Kidney tubule cell (primary cell): ENCODE results near the gene KRTAP1-4.
"Not testable (repeated sequence)": the region's sequence is repeated elsewhere in the genome, so short reads cannot be mapped to it uniquely, and the experiment has no call there.

Source experiments
- DNase-seq: peaks from one replicate; pipeline ENCODE4 v3.0.0-alpha.2; 2018; ENCODE audit warnings: low spot score

The KRTAP1-4 gene

DNA sequence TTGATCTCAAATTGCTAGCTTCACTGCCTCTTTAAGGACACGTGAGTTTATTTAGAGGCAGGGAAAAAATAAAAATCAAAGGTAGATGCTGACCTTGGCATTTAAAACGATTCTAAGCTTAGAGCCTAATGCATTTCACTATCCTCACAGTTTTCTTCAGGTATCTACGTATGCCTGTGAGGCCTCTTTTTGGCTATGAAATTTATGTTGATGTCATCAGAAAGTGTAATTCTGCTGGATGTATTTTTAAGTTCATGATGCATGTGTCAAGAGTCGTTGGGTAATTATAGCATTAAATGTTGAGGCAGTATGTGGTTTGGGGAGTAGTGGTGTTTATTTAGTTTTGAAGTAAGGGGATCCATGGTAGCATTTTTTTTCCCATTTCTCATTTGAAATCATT is 26.1 kb downstream of the KRTAP1-4 start:
- DNase-seq, result no peak

GRCh38 chr17:41002814-41003213 is 27.2 kb downstream of the KRTAP1-4 start:
- no peak for DNase-seq

GRCh38 chr17:41001795-41002194 is 28.2 kb downstream of the KRTAP1-4 start:
- no peak for DNase-seq

- not testable (repeated sequence) for DNase-seq
These were observed 30.4 kb downstream of the KRTAP1-4 start, which contains the start of gene KRTAP3-2 for GRCh38 chr17:40999563-40999962. KRTAP3-2 (minus strand) TSS chr17:40999906; CDS start chr17:40999853, 53 bp downstream.

DNA sequence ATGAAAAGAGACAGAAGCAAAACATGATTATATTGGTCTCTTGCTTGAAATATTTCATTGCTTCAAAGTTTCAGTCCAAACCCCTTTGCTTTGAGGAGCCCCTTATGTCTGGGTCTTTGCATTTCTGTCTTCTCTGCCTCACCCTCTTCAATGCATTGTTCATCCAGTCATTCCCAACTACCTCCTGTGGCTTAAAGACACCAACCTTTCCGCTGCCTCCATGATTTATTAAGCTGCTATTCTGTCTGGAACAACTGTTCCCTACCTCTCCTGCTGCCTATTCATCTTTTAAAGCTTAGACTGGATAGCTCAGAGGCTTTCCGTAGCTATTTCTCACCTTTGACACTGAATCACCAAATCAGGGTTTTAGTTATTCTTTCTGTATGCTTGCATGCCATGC is 32.6 kb downstream of the KRTAP1-4 start:
- DNase-seq, result no peak

- no peak for DNase-seq
These were observed 33.2 kb downstream of the KRTAP1-4 start for GRCh38 chr17:40996829-40997228.

GRCh38 chr17:40995116-40995515 is 34.9 kb downstream of the KRTAP1-4 start:
- no peak for DNase-seq

DNA sequence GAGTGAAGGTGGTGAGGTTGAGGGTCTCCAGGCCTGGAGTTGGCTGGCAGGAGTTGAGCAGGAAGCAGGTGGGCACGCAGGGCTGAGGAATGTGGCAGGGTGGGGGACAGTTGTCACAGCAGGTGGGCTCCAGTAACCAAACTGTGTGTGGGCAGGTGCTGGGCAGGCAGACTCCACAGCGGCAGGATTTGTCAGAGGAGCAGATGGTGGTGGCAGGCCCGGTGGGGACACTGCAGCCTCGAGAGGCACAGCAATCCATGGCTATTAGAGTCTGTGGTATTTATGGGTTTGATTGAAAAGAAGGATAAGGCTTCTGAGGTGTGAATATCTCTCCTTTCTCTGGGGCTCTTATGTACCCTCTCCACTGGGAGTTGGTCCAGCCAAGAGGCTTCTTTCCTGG is 36.2 kb downstream of the KRTAP1-4 start, which contains the start of gene KRTAP3-3:
TSS of gene KRTAP3-3 (minus strand) at position 326 of the 400 bp plus-strand sequence. CDS start at position 259, 67 bp downstream.
- DNase-seq, result no peak

DNA sequence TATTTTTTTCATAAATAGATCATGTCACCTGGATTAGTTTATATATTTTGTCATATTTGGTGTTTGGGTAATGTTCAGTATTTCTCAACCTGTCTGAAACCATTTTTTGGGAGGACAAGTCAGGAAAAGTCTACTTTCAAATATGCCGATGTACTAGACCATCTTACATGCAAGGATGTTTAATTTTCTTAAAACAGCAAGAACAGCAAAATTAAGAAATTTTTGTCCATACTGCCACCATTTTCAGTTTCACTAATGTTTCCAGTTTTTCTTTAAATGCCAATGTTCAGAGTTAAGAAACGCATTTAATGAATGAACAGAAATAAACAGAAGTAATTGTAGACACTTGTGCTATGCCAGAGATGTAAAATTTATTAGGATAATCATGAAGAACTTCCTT is 36.9 kb downstream of the KRTAP1-4 start:
- DNase-seq, result no peak

DNA sequence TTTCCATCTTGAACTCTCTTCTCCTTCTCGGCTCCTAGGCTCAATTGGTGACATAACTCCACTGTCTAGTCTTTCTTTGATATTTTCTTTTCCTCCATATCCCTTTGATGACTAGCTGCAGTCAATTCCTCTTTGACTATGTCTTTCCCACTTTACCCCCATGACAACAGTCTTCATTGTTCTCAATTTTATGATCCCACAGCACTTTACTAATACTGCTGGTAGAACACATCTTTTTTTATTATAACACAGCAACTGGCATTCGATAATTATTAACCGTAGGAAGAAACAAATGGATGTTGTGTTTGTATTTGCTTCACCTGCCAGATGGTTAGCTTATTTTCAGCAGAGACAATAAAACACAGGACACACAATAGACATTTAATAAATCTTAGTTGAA is 37.3 kb downstream of the KRTAP1-4 start:
- DNase-seq, result no peak

DNA sequence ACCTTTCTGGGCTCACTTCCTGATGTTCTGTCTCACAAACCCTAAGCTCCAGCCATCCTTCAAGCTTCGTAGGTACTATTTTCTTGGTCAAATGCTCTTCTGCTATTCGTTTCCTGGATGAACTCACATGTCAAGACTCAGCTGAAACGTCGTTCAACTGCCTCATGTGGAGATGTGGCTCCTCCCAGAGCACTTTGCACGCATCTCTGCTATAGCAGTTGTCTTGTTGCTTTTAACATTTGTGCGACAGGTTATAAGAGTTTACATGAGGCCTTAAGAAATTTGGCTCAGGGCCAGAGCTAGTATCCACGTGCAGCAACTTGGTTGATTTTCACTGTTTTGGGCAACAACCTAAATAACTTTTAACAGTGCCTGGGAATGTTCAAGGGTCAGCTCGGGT is 43.1 kb downstream of the KRTAP1-4 start:
- peak; percentile 35 for DNase-seq

GRCh38 chr17:40984226-40984625 is 45.8 kb downstream of the KRTAP1-4 start, which contains the start of gene KRT40:
KRT40 (minus strand) TSS chr17:40984326; CDS start chr17:40984273, 53 bp downstream.
- DNase-seq, result no peak

DNA sequence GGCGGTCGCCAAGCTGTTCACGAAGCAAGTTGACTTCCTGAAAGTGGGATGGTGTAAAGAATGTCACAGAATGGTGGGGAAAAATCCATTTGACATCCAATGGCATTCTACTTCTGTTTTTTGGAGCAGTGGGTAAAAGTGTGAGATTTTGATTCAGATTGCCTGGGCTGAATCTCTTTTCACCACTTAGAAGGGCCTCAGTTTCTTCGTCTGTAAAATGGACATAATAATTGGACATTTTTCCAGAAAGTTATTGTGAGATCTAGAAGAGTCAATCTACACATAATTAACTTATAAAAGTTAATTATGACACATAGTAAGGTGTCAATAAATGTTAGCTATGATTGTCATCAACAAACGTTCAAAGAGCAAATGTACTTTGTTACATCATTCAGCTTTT is 48.9 kb downstream of the KRTAP1-4 start:
- DNase-seq, result no peak

DNA sequence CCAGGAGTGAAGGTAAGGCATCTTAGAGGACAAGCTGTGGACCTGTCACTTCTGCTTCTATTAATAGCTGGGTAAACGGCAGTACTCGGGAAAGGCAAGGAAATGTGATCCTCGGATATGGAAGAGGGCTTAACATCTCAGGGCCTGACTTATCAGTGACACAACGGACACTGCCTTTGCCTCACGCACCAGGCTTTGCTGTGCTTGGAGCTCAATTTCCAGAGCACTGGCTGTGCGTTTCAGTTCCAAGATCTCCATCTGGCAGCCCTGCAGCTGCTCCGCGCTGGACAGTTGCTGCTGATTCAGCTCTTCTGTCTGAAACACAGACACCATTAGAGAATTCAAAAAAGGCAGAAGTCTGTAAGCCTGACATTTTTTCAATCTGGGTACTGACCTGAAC is 49.4 kb downstream of the KRTAP1-4 start:
- DNase-seq, result no peak

DNA sequence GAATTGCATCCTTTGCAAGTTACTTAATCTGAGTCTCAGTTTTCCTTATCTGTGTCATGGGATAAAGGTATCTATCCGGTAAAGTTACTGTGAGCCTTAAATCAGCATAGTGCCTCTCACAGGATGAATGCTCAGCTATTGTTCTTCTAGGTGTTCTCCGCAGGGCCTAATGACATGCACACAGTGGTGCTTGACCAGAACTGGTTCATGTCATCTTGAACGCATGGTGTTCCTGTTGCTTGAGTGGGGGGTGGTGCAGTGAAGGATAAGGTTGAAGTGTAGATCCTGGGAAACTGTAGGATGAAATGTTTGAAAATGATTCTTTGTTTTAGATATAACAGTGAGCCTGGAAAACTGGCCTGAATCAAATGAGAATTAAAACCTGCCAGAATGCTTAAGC is 49.9 kb downstream of the KRTAP1-4 start:
- no peak for DNase-seq
